K562 (cell line): ENCODE results near the gene C1QTNF6. TPM values are rescaled to one million over a fixed set of nuclear protein-coding genes. Genes with fewer than 3 reads are reported as not detected.

ENCODE experiments used
- ATAC-seq: fragments of 200-7000 bp; cut with Tn5 transposase; 3 replicates; pipeline ENCODE4 v1.9.1; 2020; ENCODE audit warnings: moderate library complexity
- BruUV-seq: library from RNA; stranded (reverse); fragments of 400-500 nt; replicated peaks from 2 replicates; lab custom pipeline; 2021; lab: Mats Ljungman, UMichigan
- CTCF ChIA-PET: fragments of 300-600 bp; formaldehyde crosslinking; extraction: SDS; loops from one replicate; lab custom pipeline; 2021; ENCODE audit warnings: low intra/inter-chr PET ratio; lab: Yijun Ruan, JAX
- POLR2A ChIA-PET: fragments of 300-600, 350-650 bp; sonication (Branson Sonifier 250); formaldehyde crosslinking; extraction: SDS; loops from one replicate; lab custom pipeline; 2021; ENCODE audit warnings: antibody characterized with exemption, inconsistent platforms; lab: Yijun Ruan, JAX
- DNase-seq, 4 experiments: peaks; one replicate each; pipeline versions ENCODE4 v3.0.0 to v3.0.0-alpha.2; 2011 to 2018; ENCODE audit warnings: low spot score in 3 of 4, mixed read lengths in 3 of 4; ENCODE audit errors: extremely low read depth in 1 of 4
- FAIRE-seq: peaks from 2 replicates; lab custom pipeline; 2011; peaks lifted over from hg19 to GRCh38; lab: Jason Lieb, UNC
- H2AFZ ChIP-seq: 2 replicates; pipeline ENCODE4 v1.6.0; 2011; ENCODE audit warnings: low read depth, low read length, control low read depth, inconsistent platforms
- H3K27ac ChIP-seq: fragments of 200-600 bp; 3 replicates; pipeline ENCODE4 v1.8.0; 2011; ENCODE audit warnings: low read depth, mild to moderate bottlenecking, control low read depth, inconsistent platforms, low read length, moderate library complexity, mixed read lengths; ENCODE audit errors: extremely low read depth
- H3K27me3 ChIP-seq, 2 experiments: fragments of 300-600 bp in 1 of 2; 2 replicates in 1 of 2; 3 replicates in 1 of 2; pipeline versions ENCODE4 v1.6.0 to v1.8.0; 2011; ENCODE audit warnings: inconsistent platforms in 2 of 2, low read length in 2 of 2, mild to moderate bottlenecking in 1 of 2, mixed read lengths in 1 of 2, moderate library complexity in 1 of 2; ENCODE audit not compliant: control insufficient read depth in 2 of 2, insufficient read depth in 2 of 2
- H3K36me3 ChIP-seq: fragments of 300-600 bp; 3 replicates; pipeline ENCODE4 v1.8.0; 2011; ENCODE audit warnings: mild to moderate bottlenecking, low read length, inconsistent platforms; ENCODE audit not compliant: control insufficient read depth, insufficient read depth
- H3K4me1 ChIP-seq, 2 experiments: fragments of 200-600 bp in 1 of 2; replicated peaks in 1 of 2; 2 replicates in 1 of 2; 3 replicates in 1 of 2; pipeline versions ENCODE4 v1.5.1 to v1.8.0; 2011; ENCODE audit warnings: inconsistent platforms in 2 of 2, low read length in 2 of 2, mild to moderate bottlenecking in 1 of 2, mixed read lengths in 1 of 2, moderate library complexity in 1 of 2; ENCODE audit not compliant: control insufficient read depth in 2 of 2, insufficient read depth in 2 of 2
- H3K4me2 ChIP-seq: 2 replicates; pipeline ENCODE4 v1.6.1; 2011; ENCODE audit warnings: low read length, control low read depth, inconsistent platforms, mixed read lengths; ENCODE audit not compliant: insufficient read depth
- H3K4me3 ChIP-seq: fragments of 200-600 bp; sonication (generic), shearing (Covaris generic); 2 replicates; pipeline ENCODE4 v1.5.1; 2016; ENCODE audit warnings: control low read depth, inconsistent platforms
- H3K79me2 ChIP-seq: fragments of 200-600 bp; 3 replicates; pipeline ENCODE4 v1.8.0; 2011; ENCODE audit warnings: low read length, inconsistent platforms; ENCODE audit not compliant: control insufficient read depth, insufficient read depth
- H3K9ac ChIP-seq, 2 experiments: 2 replicates each; pipeline versions ENCODE4 v1.6.0 to v1.6.1; 2011; ENCODE audit warnings: low read depth in 2 of 2, low read length in 2 of 2, control low read depth in 1 of 2, inconsistent platforms in 1 of 2, mild to moderate bottlenecking in 1 of 2, mixed read lengths in 1 of 2; ENCODE audit not compliant: insufficient read depth in 1 of 2
- H3K9me1 ChIP-seq: one replicate; pipeline ENCODE4 v1.6.0; 2011; ENCODE audit warnings: inconsistent platforms, mild to moderate bottlenecking, low read length, moderate library complexity; ENCODE audit not compliant: control insufficient read depth, insufficient read depth
- H3K9me3 ChIP-seq: replicated peaks from 2 replicates; pipeline ENCODE4 v1.5.1; 2011; ENCODE audit warnings: low read depth, low read length, inconsistent platforms; ENCODE audit not compliant: control insufficient read depth, insufficient read depth
- H4K20me1 ChIP-seq: replicated peaks from 2 replicates; pipeline ENCODE4 v1.6.1; 2011; ENCODE audit warnings: low read length, inconsistent platforms, mixed read lengths; ENCODE audit not compliant: control insufficient read depth, insufficient read depth
- FOS ChIP-seq: IDR thresholded peaks from 3 replicates; pipeline ENCODE4 v1.6.1; 2011; ENCODE audit not compliant: insufficient read length; ENCODE audit errors: extremely low read depth
- RBFOX2 ChIP-seq: fragments of 200-400 bp; formaldehyde crosslinking; IDR thresholded peaks from 2 replicates; pipeline ENCODE4 v1.6.1; 2017; ENCODE audit warnings: low read depth, mild to moderate bottlenecking, low read length, moderate library complexity
- WGBS: fragments of 100-300 bp; shearing (Covaris generic); methylation state at CpG from one replicate; pipeline ENCODE4 v1.1.6; 2016; ENCODE audit warnings: low coverage, mixed read lengths; ENCODE audit not compliant: insufficient coverage; ENCODE audit errors: missing lambda C conversion rate; 5-methylcytosine and 5-hydroxymethylcytosine counted together
- in situ Hi-C: fragments of 300-500 bp; cut with MboI; formaldehyde crosslinking; loops from 4 replicates; pipeline ENCODE4 v1.15.0; 2018; ENCODE audit warnings: inconsistent platforms, mixed read lengths
- intact Hi-C: fragments of 100-400 bp; cut with micrococcal nuclease; formaldehyde crosslinking; loops from 2 replicates; pipeline ENCODE4 v1.14.2; 2022
- polyA plus RNA-seq, 8 experiments: library from polyadenylated mRNA; depleted of rRNA in 4 of 8; stranded (reverse) in 5 of 8; unstranded in 3 of 8; fragments of >200 nt; fragmentation: Nextera tagmentation in 2 of 8; fragmentation: Illumina TruSeq in 1 of 8; extraction: Ambion mirVana in 2 of 8; extraction: Trizol in 1 of 8; gene quantifications; 2 replicates each; pipeline versions ENCODE4 v1.2.1 to v1.2.3, GENCODE V29; 2011 to 2014; ENCODE audit warnings: inconsistent platforms in 1 of 8, missing spikeins in 1 of 8
- total RNA-seq, 7 experiments: library from RNA; depleted of rRNA in 6 of 7; stranded (reverse); fragments of >200 nt in 6 of 7; fragmentation: Illumina TruSeq in 2 of 7; extraction: Trizol in 2 of 7; gene quantifications; 2 replicates each; pipeline versions ENCODE4 v1.2.1 to v1.2.3, GENCODE V29; 2011 to 2021; ENCODE audit warnings: low replicate concordance in 1 of 7

The C1QTNF6 gene
- total and polyA plus RNA-seq, 9 of the 15 experiments (the other 6 are each of a cell fraction or from before 2014, with no cell fraction given): 0.18 to 0.92 (median 0.55) TPM

GRCh38 chr22:37231406-37232139 lies 43.5 kb upstream of the C1QTNF6 start:
- no peak for DNase-seq
- Histone ChIP-seq H3K9me1 (no peaks in the 10 kb centered on the region), H3K4me3 (no peak overlapping the region), H3K9me3 (no peaks in the 10 kb centered on the region), H3K27me3 (no peaks in the 10 kb centered on the region), H3K4me2 (no peak overlapping the region), H3K36me3 (peaks cover 73% of the 10 kb centered on the region; the same call in 2 of the 3 replicates), H3K9ac (peak overlapping the region in 1 of 2 experiments; percentile 35; a peak in 1 of 4 replicates), H3K27ac (no peak overlapping the region), H3K79me2 (peaks cover 25% of the 10 kb centered on the region), H3K4me1 (peaks cover 19 to 48% of the 10 kb centered on the region in 2 experiments), H4K20me1 (peaks cover 3% of the 10 kb centered on the region; the same call in 1 of the 2 replicates), H2AFZ (no peak overlapping the region)
- 72% methylated on average over 7 of the region's 21 CpGs for WGBS
- ChIA-PET CTCF (no interaction called here), POLR2A (interaction anchor here (1.3 kb wide), 1 partner anchor 11 kb away, joined by 4 read pairs; no protein-coding TSS in a partner anchor)
- intact Hi-C loops (no loop called here), in situ Hi-C loops (no loop called here)
- no TSS peak for BruUV-seq
- 0 out of 2 replicates have a peak, but pooled peaks have one; percentile 9 for TF ChIP-seq RBFOX2
- no peak for TF ChIP-seq FOS
- FAIRE-seq: no peak
- no peak for ATAC-seq
